Gastrocnemius medialis (tissue), 4 donors: ENCODE data around the gene RTL5. TPM values are rescaled to one million over a fixed set of nuclear protein-coding genes. Genes with fewer than 3 reads are reported as not detected.

Experiments used
- ATAC-seq, 2 donors: fragments of 150-250 bp; one replicate each; pipeline ENCODE4 v1.9.1; 2016
- DNase-seq, 2 donors: peaks; one replicate each; pipeline ENCODE4 v3.0.0-alpha.2; 2019
- H3K27ac ChIP-seq, 4 donors: fragments of 200-600 bp; sonication (generic); 1 replicate in 1 of 4; 2 replicates in 3 of 4; pipeline ENCODE4 v1.5.1; 2016 to 2018; ENCODE audit warnings: mild to moderate bottlenecking in 2 of 4, moderate library complexity in 1 of 4
- H3K27me3 ChIP-seq, 3 donors: fragments of 200-600 bp; sonication (generic) in 2 of 3; 1 replicate in 1 of 3; 2 replicates in 2 of 3; pipeline versions ENCODE4 v1.5.1 to v1.6.0; 2016 to 2019; ENCODE audit warnings: mild to moderate bottlenecking in 1 of 3, moderate library complexity in 1 of 3
- H3K36me3 ChIP-seq, 2 donors: fragments of 200-600 bp; sonication (generic) in 1 of 2; one replicate each; pipeline ENCODE4 v1.5.1; 2017 to 2018
- H3K4me1 ChIP-seq, 2 donors: fragments of 200-600 bp; sonication (generic) in 1 of 2; one replicate each; pipeline ENCODE4 v1.5.1; 2016 to 2017; ENCODE audit warnings: mild to moderate bottlenecking in 2 of 2
- H3K4me3 ChIP-seq, 4 donors: fragments of 200-600 bp; sonication (generic) in 3 of 4; 1 replicate in 1 of 4; 2 replicates in 3 of 4; pipeline ENCODE4 v1.5.1; 2016 to 2019; ENCODE audit warnings: mild to moderate bottlenecking in 2 of 4
- H3K9me3 ChIP-seq, 3 donors: fragments of 200-600 bp; sonication (generic) in 2 of 3; 1 replicate in 1 of 3; 2 replicates in 2 of 3; pipeline ENCODE4 v1.5.1; 2016 to 2019
- POLR2A ChIP-seq, 2 donors: fragments of 450-650 bp; IDR thresholded peaks; one replicate each; pipeline ENCODE4 v1.6.1; 2017; ENCODE audit warnings: antibody characterized with exemption in 2 of 2, mild to moderate bottlenecking in 2 of 2, moderate library complexity in 2 of 2
- in situ Hi-C, 4 donors: fragments of 200-750 bp; cut with MboI; loops; one replicate each; pipeline versions ENCODE4 v1.15.0 to v1.8.0; 2017; ENCODE audit warnings: low sequenced_read_pairs in 4 of 4
- intact Hi-C: fragments of 100-400 bp; cut with DNase I; formaldehyde crosslinking; loops from one replicate; pipeline ENCODE4 v1.15.1; 2023; ENCODE audit warnings: low total_unique reads
- total RNA-seq, 4 donors: library from RNA; depleted of rRNA; stranded (reverse); fragments of >200 nt; gene quantifications; one replicate each; pipeline versions ENCODE4 v1.1.0 to v1.2.3, GENCODE V29; 2016
- TF ChIP-seq, protein P1 (sequence below), 5 experiments: fragments of 450-650 bp in 3 of 5; fragments of 200-600 bp in 2 of 5; sonication (generic) in 2 of 5; IDR thresholded peaks in 4 of 5; conservative IDR thresholded peaks in 1 of 5; 1 replicate in 4 of 5; 2 replicates in 1 of 5; pipeline ENCODE4 v1.5.1; 2016 to 2019; ENCODE audit warnings: antibody characterized with exemption in 5 of 5, mild to moderate bottlenecking in 3 of 5, moderate library complexity in 3 of 5

RTL5 gene
- total RNA-seq, 4 donors from 2014 or later = 0.44 to 0.71 (median 0.50) TPM

- peaks cover 0 to 41% (median 22%) of the 10 kb centered on the region in 3 donors for H3K27me3 ChIP-seq
- peak overlapping the region; percentile 43 to 54 (median 48) for H3K4me3 ChIP-seq
- ATAC-seq (no peak), DNase-seq (no peak)
- intact Hi-C loops (no loop called here), in situ Hi-C loops (no loop called here)
- peak overlapping the region in 3 of 4 donors; percentile 54 to 60 (median 58) for H3K27ac ChIP-seq
- no peaks in the 10 kb centered on the region for H3K36me3 ChIP-seq
- H3K9me3 ChIP-seq = no peaks in the 10 kb centered on the region
- peaks cover 0 to 2% of the 10 kb centered on the region in 2 donors for H3K4me1 ChIP-seq
- TF ChIP-seq, protein P1, sequence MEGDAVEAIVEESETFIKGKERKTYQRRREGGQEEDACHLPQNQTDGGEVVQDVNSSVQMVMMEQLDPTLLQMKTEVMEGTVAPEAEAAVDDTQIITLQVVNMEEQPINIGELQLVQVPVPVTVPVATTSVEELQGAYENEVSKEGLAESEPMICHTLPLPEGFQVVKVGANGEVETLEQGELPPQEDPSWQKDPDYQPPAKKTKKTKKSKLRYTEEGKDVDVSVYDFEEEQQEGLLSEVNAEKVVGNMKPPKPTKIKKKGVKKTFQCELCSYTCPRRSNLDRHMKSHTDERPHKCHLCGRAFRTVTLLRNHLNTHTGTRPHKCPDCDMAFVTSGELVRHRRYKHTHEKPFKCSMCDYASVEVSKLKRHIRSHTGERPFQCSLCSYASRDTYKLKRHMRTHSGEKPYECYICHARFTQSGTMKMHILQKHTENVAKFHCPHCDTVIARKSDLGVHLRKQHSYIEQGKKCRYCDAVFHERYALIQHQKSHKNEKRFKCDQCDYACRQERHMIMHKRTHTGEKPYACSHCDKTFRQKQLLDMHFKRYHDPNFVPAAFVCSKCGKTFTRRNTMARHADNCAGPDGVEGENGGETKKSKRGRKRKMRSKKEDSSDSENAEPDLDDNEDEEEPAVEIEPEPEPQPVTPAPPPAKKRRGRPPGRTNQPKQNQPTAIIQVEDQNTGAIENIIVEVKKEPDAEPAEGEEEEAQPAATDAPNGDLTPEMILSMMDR (IDR thresholded peaks at IDR 0.05 in 4 of 5, conservative IDR thresholded peaks at IDR 0.05 in 1 of 5) = no peak
- TF ChIP-seq POLR2A (IDR thresholded peaks at IDR 0.05) = no peak
These were observed 909 bp downstream of the RTL5 start for GRCh38 chrX:72130762-72131250.

- no peak for DNase-seq
- peaks cover 0 to 4% of the 10 kb centered on the region in 2 donors for H3K4me1 ChIP-seq
- in situ Hi-C loops (no loop called here), intact Hi-C loops (no loop called here)
- no peaks in the 10 kb centered on the region for H3K9me3 ChIP-seq
- H3K36me3 ChIP-seq = no peaks in the 10 kb centered on the region
- no peak overlapping the region for H3K27ac ChIP-seq
- TF ChIP-seq POLR2A (IDR thresholded peaks at IDR 0.05) = no peak
- TF ChIP-seq, protein P1 (IDR thresholded peaks at IDR 0.05 in 4 of 5, conservative IDR thresholded peaks at IDR 0.05 in 1 of 5) = no peak
- peaks cover 0 to 41% (median 22%) of the 10 kb centered on the region in 3 donors for H3K27me3 ChIP-seq
- ATAC-seq = no peak
- H3K4me3 ChIP-seq = no peak overlapping the region
These were observed 1.5 kb downstream of the RTL5 start for GRCh38 chrX:72130156-72130761.

- H3K4me1 ChIP-seq = peaks cover 0 to 4% of the 10 kb centered on the region in 2 donors
- TF ChIP-seq, protein P1 (IDR thresholded peaks at IDR 0.05 in 4 of 5, conservative IDR thresholded peaks at IDR 0.05 in 1 of 5) = no peak
- no peak for TF ChIP-seq POLR2A (IDR thresholded peaks at IDR 0.05)
- no peak overlapping the region for H3K27ac ChIP-seq
- no peaks in the 10 kb centered on the region for H3K36me3 ChIP-seq
- DNase-seq = no peak
- no peaks in the 10 kb centered on the region for H3K9me3 ChIP-seq
- no peak for ATAC-seq
- peaks cover 0 to 35% (median 22%) of the 10 kb centered on the region in 3 donors for H3K27me3 ChIP-seq
- no peak overlapping the region for H3K4me3 ChIP-seq
- intact Hi-C loops (loop anchor here (5.0 kb wide), 1 partner anchor 53 kb away; the partner anchor contains the start of gene PIN4), in situ Hi-C loops (loop anchor here in 3 of 4 donors (5.0 to 10.0 kb wide), 3 partner anchors 112 to 125 kb away; no protein-coding TSS in a partner anchor)
These were observed 2.1 kb downstream of the RTL5 start for GRCh38 chrX:72129661-72130060.

GRCh38 chrX:72128881-72129280 is 2.8 kb downstream of the RTL5 start:
- H3K4me3 ChIP-seq = no peak overlapping the region
- intact Hi-C loops (loop anchor here (5.0 kb wide), 1 partner anchor 53 kb away; the partner anchor contains the start of gene PIN4), in situ Hi-C loops (loop anchor here in 3 of 4 donors (5.0 to 10.0 kb wide), 3 partner anchors 112 to 124 kb away; no protein-coding TSS in a partner anchor)
- H3K9me3 ChIP-seq = no peaks in the 10 kb centered on the region
- no peak overlapping the region for H3K27ac ChIP-seq
- ATAC-seq (no peak), DNase-seq (no peak)
- H3K27me3 ChIP-seq = peaks cover 0 to 29% (median 17%) of the 10 kb centered on the region in 3 donors
- no peak for TF ChIP-seq POLR2A (IDR thresholded peaks at IDR 0.05)
- TF ChIP-seq, protein P1 (IDR thresholded peaks at IDR 0.05 in 4 of 5, conservative IDR thresholded peaks at IDR 0.05 in 1 of 5) = peak in 1 of 5 experiments; percentile 6
- peaks cover 3 to 4% of the 10 kb centered on the region in 2 donors for H3K4me1 ChIP-seq
- no peaks in the 10 kb centered on the region for H3K36me3 ChIP-seq
